ENCODE measurements around the gene WASF2.
A peak's percentile ranks its signal among the peaks of the same experiment; 100 is the strongest.
"Not testable (repeated sequence)": the region's sequence is repeated elsewhere in the genome, so short reads cannot be mapped to it uniquely, and the experiment has no call there.

WASF2 gene

DNA sequence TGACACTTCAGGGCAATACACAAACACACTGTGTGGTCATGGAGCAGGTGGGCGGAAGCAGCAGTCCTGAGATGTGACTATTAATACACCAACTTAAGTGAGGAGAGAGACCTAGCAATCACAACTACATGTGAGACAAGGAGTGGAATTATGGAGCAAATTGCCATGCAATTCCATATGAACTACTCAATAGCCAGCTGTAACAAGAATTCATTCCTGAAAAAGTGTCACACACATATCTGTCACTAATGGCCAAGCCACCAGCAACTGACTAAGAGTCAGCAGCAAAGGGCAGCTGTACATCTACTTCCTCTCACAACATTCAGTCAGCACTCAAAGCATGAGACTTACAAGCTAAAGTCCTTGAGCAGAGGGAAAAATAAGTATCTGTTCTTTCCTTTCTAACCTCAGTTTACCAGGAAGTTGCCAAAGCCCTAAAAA, 51.3 kb downstream of the WASF2 start:
- peak; percentile 57; the same call in 1 of the 2 replicates for TF ChIP-seq SPI1 (IDR thresholded peaks at IDR 0.05; ENCODE audit: borderline replicate concordance, low read depth)
- no peak for TF ChIP-seq POLR2AphosphoS5 (IDR thresholded peaks at IDR 0.05; ENCODE audit: low read depth)
- peak in 1 of 2 experiments; percentile 21 for DNase-seq (ENCODE audit: low read depth in 1 of 2, low spot score in 1 of 2)
- H3K27me3 ChIP-seq (ENCODE audit: insufficient read depth, poor library complexity, severe bottlenecking): no peaks in the 10 kb centered on the region
- H3K4me3 ChIP-seq (replicated peaks; ENCODE audit: insufficient read depth, low read length): no peak overlapping the region
- no peak overlapping the region for H3K27ac ChIP-seq (replicated peaks)

DNA sequence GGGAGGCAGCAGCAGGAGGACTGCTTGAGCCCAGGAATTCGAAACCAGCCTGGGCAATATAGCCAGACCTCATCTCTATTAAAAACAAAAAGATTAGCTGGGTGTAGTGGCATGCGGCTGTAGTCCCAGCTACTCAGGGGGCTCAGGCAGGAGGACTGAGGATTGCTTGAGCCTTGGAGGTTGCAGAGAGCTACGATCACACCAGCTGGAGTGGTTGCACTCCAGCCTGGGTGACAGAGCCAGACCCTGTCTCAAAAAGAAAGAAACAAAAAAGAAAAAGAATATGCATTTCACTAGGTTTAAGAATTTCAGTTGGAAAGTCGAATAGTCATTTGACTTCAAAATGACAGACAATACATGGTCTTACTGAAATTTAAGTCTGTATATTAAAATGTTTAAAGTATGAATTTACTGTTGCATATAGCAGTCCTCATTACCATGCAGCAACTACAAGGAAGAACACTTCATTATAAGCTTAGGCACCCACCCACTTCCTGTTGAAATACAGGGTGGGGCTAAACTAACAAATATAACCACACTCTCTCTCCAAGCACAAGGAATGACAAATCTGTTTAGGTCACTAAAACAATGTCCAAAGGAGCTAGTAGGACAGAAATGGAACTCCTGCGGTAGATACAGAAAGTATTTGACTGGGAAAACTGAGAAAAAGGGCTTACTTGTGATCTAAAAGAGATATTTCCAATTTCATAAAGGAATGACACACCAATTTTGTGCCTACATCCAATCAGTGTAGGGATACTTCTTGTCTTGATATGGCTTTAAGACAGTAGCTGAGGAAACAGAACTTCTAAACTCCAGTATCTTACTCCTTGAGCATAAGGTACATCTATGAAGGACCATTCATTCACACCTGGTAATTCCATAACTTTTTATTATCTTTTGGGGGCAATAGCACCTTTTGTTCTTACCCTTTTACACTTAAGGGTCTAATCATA, 53.5 kb downstream of the WASF2 start:
- H3K4me3 ChIP-seq (replicated peaks; ENCODE audit: insufficient read depth, low read length): no peak overlapping the region
- TF ChIP-seq SPI1 (IDR thresholded peaks at IDR 0.05; ENCODE audit: borderline replicate concordance, low read depth): peak; percentile 37; the same call in 1 of the 2 replicates
- no peak for TF ChIP-seq POLR2AphosphoS5 (IDR thresholded peaks at IDR 0.05; ENCODE audit: low read depth)
- peak overlapping the region; percentile 70 for H3K27ac ChIP-seq (replicated peaks)
- DNase-seq (ENCODE audit: low read depth in 1 of 2, low spot score in 1 of 2): peak; percentile 46 to 57
- H3K27me3 ChIP-seq (ENCODE audit: insufficient read depth, poor library complexity, severe bottlenecking): no peaks in the 10 kb centered on the region

DNA sequence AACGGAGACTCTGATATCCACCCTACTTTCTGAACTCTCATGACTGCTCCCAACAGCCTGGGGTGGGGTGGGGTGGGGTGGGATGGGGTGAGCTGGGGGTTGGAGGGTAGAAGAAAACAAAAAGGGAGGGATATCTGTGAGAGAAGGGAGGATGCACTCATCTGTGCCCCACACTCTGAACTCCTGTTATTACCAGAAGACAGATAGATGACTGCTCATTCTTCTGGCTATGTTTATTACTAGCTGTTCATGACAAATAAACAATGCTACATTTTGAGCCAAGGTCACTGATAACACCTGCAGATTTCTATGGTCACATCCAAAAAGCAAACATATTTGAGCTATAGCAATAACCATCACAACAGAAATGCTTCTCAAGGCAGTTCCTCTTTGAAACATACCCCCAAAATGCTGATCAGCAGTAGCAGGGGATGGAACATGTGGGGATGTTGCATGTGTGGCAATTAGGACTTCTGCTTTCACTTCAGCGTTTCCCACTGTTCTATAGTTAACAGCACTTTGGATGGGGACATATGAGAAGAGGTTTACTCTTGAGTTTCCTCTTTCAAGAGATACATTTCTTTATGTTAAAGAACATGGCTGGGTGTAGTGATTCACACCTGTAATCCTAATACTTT, 54.3 kb downstream of the WASF2 start:
- Histone ChIP-seq H3K27ac (replicated peaks) (peak overlapping the region; percentile 70), H3K4me3 (replicated peaks; ENCODE audit: insufficient read depth, low read length) (no peak overlapping the region), H3K27me3 (ENCODE audit: insufficient read depth, poor library complexity, severe bottlenecking) (no peaks in the 10 kb centered on the region)
- TF ChIP-seq POLR2AphosphoS5 (IDR thresholded peaks at IDR 0.05; ENCODE audit: low read depth) (peak; percentile 83), SPI1 (IDR thresholded peaks at IDR 0.05; ENCODE audit: borderline replicate concordance, low read depth) (peak; percentile 100)
- TF ChIP-seq, protein P1, sequence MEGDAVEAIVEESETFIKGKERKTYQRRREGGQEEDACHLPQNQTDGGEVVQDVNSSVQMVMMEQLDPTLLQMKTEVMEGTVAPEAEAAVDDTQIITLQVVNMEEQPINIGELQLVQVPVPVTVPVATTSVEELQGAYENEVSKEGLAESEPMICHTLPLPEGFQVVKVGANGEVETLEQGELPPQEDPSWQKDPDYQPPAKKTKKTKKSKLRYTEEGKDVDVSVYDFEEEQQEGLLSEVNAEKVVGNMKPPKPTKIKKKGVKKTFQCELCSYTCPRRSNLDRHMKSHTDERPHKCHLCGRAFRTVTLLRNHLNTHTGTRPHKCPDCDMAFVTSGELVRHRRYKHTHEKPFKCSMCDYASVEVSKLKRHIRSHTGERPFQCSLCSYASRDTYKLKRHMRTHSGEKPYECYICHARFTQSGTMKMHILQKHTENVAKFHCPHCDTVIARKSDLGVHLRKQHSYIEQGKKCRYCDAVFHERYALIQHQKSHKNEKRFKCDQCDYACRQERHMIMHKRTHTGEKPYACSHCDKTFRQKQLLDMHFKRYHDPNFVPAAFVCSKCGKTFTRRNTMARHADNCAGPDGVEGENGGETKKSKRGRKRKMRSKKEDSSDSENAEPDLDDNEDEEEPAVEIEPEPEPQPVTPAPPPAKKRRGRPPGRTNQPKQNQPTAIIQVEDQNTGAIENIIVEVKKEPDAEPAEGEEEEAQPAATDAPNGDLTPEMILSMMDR (IDR thresholded peaks at IDR 0.05; ENCODE audit: insufficient read depth, low read length): no peak
- peak; percentile 77 to 94 for DNase-seq (ENCODE audit: low read depth in 1 of 2, low spot score in 1 of 2)

DNA sequence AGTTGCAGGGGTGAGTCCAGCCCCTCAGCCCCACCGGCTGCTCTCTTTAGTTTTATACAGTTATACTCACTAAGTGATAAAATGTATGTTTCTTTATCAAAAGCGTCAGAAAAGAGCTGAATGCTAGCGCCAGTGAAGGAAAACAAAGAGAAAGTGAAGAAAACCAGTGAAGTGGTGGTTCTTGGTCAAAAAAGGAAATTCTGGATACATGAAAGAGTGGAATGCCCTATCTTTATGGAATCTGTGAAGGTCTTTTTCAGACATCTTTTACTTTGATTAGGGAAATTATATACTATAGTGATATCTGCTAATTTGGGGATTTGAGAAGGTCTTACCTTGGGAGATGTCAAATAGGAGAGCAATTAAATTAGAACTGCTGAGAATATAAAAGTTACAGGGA, 56.3 kb downstream of the WASF2 start:
- peak overlapping the region; percentile 70 for H3K27ac ChIP-seq (replicated peaks)
- no peak for DNase-seq (ENCODE audit: low read depth in 1 of 2, low spot score in 1 of 2)

DNA sequence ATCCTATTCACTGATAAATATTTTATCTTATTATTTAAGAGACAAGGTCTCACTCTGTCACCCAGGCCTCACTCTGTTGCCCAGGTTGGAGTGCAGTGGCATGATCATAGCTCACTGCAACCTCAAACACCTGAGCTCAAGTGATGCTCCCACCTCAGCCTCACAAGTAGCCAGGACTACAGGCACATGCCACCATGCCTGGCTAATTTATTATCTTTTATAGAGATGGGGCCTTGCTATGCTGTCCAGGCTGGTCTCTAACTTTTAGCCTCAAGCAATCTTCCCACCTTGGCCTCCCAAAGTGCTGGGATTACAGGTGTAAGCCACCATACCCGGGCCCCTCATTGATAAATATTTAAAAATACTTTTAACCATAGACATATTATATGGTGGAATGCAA, 57.2 kb downstream of the WASF2 start:
- DNase-seq (ENCODE audit: low read depth in 1 of 2, low spot score in 1 of 2); H3K4me3 ChIP-seq (replicated peaks; ENCODE audit: insufficient read depth, low read length); H3K27ac ChIP-seq (replicated peaks); H3K27me3 ChIP-seq (ENCODE audit: insufficient read depth, poor library complexity, severe bottlenecking): not testable (repeated sequence)

More for the DNA sequence above, 56.3 kb downstream of the WASF2 start:
- TF ChIP-seq, protein P1 (IDR thresholded peaks at IDR 0.05; ENCODE audit: insufficient read depth, low read length): no peak
- no peak for TF ChIP-seq POLR2AphosphoS5 (IDR thresholded peaks at IDR 0.05; ENCODE audit: low read depth)
- TF ChIP-seq, protein P2, sequence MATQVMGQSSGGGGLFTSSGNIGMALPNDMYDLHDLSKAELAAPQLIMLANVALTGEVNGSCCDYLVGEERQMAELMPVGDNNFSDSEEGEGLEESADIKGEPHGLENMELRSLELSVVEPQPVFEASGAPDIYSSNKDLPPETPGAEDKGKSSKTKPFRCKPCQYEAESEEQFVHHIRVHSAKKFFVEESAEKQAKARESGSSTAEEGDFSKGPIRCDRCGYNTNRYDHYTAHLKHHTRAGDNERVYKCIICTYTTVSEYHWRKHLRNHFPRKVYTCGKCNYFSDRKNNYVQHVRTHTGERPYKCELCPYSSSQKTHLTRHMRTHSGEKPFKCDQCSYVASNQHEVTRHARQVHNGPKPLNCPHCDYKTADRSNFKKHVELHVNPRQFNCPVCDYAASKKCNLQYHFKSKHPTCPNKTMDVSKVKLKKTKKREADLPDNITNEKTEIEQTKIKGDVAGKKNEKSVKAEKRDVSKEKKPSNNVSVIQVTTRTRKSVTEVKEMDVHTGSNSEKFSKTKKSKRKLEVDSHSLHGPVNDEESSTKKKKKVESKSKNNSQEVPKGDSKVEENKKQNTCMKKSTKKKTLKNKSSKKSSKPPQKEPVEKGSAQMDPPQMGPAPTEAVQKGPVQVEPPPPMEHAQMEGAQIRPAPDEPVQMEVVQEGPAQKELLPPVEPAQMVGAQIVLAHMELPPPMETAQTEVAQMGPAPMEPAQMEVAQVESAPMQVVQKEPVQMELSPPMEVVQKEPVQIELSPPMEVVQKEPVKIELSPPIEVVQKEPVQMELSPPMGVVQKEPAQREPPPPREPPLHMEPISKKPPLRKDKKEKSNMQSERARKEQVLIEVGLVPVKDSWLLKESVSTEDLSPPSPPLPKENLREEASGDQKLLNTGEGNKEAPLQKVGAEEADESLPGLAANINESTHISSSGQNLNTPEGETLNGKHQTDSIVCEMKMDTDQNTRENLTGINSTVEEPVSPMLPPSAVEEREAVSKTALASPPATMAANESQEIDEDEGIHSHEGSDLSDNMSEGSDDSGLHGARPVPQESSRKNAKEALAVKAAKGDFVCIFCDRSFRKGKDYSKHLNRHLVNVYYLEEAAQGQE (IDR thresholded peaks at IDR 0.05; ENCODE audit: insufficient replicate concordance, low read depth): no peak
- no peak for TF ChIP-seq SPI1 (IDR thresholded peaks at IDR 0.05; ENCODE audit: borderline replicate concordance, low read depth)
- TF ChIP-seq GABPA (IDR thresholded peaks at IDR 0.05; ENCODE audit: low read depth): no peak
- Histone ChIP-seq H3K4me3 (replicated peaks; ENCODE audit: insufficient read depth, low read length) (no peak overlapping the region), H3K27me3 (ENCODE audit: insufficient read depth, poor library complexity, severe bottlenecking) (no peaks in the 10 kb centered on the region)

DNA sequence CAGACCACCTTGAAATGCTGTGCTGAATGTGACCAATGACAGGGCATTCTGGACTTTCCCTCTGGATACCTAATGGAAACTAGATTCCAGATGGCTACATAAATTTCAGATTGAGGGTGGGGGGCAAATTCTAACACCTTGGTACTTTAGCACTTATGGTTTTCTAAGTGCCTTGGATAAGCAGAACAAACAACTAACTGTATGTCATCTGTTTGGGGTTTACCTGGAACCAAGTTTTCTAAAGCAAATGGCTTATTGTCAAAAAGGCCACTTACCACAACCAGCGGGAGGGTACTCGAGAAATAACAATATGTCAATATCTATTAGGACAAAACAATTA, 58.4 kb downstream of the WASF2 start:
- DNase-seq (ENCODE audit: low read depth in 1 of 2, low spot score in 1 of 2): no peak
- no peak overlapping the region for H3K4me3 ChIP-seq (replicated peaks; ENCODE audit: insufficient read depth, low read length)
- H3K27ac ChIP-seq (replicated peaks): peak overlapping the region; percentile 72
- H3K27me3 ChIP-seq (ENCODE audit: insufficient read depth, poor library complexity, severe bottlenecking): no peaks in the 10 kb centered on the region
- TF ChIP-seq POLR2AphosphoS5 (IDR thresholded peaks at IDR 0.05; ENCODE audit: low read depth): no peak
- TF ChIP-seq GABPA (IDR thresholded peaks at IDR 0.05; ENCODE audit: low read depth): no peak
- TF ChIP-seq SPI1 (IDR thresholded peaks at IDR 0.05; ENCODE audit: borderline replicate concordance, low read depth): no peak
- TF ChIP-seq, protein P1 (IDR thresholded peaks at IDR 0.05; ENCODE audit: insufficient read depth, low read length): no peak
- TF ChIP-seq, protein P2 (IDR thresholded peaks at IDR 0.05; ENCODE audit: insufficient replicate concordance, low read depth): no peak
